Fibroblast of upper back skin (primary cell): ENCODE results near the gene BAHCC1.
A peak's percentile ranks its signal among the peaks of the same experiment; 100 is the strongest.

Source experiments
- DNase-seq: peaks from one replicate; pipeline ENCODE4 v3.0.0-alpha.2; 2013

BAHCC1 gene

DNA sequence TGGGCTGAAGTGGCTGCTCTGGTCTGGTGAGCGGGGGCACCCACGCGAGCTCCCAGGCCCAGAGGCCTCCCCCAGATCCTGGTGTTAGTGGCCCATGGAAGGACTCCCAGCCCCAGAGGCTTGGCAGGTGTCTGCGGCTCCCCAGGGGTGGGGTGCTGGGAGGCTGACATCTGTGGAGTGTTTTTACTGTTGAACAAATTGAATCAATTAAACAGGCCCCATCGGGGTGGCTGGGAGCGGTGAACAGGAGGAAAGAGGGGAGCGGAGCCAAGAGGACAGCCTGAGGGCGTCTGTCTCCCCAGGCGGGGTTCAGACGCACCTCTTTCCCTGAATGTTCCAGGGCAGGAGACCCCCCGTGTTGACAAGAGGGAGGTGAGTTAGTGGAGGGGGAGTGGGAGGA lies 87.4 kb downstream of the BAHCC1 start:
- no peak for DNase-seq

DNA sequence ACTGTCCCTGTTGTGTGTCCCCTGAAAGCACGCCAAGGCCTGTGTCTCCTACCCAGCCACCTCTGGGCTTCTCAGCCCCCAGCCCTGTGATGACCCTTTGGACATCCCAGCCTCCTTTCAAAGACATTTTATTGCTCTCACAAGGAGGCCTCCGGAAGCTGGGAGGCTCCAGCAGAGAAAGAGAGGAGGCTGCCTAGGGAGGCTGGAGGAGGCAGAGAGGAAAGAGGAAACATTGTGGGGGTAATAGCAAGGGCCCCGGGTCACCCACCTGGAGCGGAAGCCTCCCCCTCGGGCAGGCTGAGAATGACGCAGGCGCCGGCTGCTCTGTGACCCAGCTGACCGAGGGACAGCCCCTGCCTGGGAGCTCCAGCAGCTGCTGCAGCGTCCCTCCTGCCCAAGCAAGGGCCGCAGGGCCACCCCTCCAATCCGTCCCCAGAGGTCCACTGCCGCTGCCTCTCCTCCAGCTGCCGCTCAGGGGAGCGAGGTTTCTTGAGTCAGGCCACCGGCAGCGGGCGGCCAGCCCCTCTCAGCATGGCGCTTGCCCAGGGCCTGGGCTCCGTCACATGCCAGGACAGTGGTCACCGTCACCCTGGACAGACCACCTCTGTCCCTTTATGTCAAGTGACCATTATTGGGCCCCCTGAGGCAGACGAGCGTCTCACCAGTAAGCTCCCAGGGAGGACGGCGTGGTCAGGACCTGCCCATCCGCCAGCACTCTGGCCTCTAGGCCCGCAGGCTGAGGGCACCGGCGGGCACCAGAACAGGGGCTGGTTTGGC lies 88.0 kb downstream of the BAHCC1 start:
- DNase-seq, result no peak

DNA sequence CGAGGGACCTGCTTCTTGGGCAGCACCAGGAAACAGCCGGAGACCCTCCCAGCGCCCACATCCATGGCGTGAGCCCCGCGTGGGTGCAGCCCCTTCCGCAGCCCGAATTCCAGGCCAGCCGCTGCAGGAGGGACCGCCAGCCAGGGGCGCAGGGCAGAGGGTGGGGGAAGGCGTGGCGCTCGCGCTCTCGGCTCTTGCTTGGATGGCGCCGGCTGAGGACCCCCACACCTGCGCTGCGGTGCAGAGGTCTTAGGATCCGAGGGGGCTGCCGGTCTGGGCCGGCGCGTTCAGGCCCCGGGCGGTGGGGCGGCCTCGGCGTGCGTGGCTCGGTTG lies 88.6 kb downstream of the BAHCC1 start:
- no peak for DNase-seq

DNA sequence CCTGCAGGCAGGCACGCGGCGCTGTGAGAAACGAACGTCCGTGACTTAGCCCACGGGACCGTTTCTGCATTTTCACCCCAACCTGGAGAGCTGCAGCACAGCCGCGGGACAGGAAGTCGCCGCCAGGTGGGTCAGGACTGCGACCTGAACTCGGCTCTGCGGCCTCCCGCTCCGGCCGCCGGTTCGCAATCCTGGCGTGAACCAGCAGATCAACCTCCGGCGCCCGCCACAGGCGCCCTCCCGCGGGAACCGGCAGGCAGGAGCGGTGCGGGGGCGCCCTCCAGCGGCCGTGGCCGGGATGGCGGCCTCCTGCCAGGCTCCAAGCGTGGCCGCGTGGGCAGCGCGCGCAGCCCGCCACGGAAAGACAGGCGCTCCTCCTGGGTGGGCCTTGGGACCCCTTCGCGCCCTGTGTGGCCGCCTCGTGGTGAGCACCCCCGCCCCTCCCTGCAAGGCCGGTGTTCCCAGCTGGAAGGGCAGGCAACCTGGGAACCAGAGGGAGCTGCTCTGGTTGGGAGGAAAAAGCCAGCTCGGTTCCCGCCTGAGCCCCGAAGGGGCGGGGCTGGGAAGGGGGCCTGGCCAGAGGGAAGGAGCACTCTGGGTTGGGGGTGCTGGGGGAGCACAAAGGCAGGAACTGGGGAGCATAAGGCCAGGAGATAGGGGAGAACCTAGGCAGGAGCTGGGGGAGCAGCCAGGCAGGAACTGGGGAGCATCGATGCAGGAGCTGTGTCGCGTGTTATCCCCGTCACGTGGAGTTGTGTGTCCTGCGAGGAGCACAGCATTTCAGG lies 89.1 kb downstream of the BAHCC1 start:
- DNase-seq, result peak; percentile 71

DNA sequence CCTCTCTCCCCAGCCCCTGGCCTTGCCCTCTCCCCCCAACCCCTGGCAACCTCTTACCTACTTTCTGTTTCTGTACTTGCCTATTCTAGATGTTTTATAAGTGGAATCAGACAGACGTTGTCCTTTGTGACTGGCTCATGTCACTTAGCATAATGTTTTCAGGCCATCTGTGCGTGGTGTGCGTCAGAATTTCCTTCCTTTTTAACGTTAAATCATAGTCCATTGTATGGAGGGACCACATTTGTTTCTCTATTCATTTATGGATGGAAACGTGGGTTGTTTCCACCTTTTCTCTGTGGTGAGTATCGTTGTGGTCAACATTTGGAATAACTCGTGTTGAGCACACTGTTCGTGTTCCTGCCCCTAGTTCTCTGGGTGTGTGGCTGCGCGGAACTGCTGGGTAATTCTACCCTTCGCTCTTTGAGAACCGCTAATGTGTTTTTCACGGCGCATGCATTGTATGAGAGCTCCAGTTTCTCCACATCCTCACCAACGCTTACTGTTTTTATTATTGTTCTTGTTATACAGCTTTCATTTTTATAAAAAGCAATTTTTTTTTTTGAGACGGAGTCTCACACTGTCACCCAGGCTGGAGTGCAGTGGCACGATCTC lies 91.0 kb downstream of the BAHCC1 start:
- DNase-seq, result no peak

DNA sequence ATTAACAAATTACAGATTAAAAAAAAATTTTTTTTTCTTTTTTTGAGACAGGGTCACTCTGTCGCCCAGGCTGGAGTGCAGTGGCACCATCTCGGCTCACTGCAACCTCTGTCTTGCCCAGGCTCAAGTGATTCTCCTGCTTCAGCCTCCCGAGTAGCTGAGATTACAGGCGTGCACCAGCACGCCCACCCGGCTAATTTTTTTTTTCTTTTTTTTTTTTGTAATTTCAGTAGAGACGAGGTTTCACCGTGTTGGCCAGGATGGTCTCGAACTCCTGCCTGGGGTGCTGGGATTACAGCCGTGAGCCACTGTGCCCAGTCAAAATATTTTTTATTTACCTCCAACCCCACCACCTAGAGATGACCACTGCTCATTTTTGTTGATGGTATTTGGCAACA lies 91.8 kb downstream of the BAHCC1 start:
- no peak for DNase-seq

DNA sequence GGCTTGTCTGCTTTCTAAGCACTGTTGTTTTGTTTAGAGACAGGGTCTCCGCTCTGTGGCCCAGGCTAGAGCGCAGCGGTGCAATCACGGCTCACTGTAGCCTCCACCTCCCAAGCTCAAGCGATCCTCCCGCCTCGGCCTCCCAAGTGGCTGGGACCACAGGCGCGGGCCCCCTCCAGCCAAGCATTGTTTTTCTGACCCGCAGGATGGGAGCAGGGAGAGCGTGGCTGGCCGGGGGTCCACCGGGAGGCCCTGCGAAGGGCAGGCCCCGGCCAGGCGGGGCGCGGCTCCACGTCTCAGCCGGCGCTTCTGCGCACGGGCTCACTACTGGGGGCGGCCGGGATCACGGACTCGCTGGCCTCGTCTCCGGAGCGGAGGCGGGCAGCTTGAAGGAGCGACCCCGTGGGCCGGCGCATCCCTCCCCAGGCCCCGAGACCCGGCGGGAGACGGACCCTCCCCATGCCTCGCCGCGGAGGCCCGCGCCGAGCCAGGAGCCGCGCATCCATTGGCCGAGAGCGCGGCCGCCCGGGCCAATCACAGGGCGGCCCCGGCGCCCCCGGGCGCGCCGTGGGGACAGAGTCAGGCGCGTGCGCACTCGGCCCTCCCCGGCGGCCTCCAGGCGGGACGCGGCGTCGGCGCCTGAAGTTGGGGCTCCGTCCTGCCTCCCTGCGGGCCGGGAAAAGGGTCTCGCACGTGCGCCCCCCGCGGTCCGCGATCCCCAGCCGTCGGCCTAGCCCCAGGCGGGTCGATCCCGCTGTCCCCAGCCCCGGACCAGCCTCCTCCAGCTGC lies 92.4 kb downstream of the BAHCC1 start:
- peak; percentile 73 for DNase-seq

DNA sequence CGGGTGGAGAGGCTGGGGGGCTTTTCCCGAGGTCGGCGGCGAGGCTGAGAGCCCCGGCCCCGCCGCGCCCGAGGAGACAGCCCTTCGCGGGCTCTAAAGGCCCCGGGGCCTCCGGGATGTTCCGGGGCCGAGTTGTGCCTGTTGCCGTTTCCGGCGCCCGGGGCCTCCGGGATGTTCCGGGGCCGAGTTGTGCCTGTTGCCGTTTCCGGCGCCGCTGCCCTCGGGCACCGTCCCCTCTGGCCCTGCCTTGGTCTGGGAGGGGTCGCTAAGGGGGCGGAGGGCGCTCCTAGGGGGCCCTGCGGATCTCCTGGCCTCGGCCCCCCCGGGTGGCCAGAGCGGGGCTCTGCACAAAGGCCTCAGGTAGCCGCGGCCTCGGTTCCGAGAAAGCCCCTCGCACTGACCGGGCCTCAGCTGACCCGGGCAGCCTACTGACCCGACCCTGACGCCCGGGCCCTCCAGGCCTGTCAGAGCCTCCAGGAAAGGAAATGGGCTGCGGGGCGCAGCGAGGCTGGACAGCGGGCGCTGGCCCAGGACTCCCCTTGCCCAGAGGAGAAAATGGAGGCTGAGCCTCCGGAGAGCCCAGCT lies 93.1 kb downstream of the BAHCC1 start:
- DNase-seq, result no peak

DNA sequence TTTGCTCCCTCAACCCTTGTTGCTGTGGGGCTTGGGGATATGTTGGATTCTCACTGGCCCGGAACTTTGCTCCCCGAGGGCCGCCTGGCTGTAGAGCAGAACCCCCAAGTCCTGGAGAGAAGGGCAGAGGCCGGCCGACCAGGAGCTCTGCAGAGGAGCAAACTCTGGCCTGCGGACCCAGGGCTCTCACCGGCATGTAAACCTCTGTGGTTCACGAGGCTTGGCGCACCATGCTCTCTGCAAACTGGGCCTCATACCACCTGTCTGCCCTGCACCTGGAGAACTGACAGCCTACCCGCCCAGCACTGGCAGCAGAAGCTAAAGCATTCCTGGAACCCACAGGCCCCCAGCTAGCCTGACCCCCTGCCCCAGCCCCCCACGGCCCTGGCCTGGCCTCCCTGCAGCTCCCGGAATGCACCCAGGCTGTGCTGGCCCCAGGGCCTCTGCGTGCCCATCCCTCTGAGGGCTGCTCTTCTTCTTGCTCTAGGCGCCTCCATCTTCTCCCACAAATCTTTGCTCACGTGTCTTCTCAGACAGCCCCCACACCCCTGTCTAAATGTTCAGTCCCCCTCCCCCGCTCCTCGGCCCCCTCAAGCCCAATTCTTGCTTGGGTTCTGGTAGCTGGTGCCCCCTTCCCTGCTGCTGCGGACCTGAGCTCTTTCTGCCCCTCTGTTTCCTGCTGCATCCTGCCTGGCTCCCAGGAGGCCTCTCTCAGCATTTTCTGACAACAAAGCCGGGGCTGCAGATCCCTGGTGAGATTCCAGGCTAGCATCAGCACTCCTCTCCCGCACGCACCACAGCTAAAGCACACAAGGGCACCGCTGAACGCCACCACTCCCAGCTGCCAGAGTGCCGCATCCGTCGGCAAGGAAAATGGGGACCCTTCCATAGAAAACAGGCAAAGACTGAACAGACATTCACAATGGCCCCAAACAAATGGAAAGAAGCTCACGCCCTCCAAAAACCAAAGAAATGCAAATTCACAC lies 94.0 kb downstream of the BAHCC1 start:
- DNase-seq, result no peak

DNA sequence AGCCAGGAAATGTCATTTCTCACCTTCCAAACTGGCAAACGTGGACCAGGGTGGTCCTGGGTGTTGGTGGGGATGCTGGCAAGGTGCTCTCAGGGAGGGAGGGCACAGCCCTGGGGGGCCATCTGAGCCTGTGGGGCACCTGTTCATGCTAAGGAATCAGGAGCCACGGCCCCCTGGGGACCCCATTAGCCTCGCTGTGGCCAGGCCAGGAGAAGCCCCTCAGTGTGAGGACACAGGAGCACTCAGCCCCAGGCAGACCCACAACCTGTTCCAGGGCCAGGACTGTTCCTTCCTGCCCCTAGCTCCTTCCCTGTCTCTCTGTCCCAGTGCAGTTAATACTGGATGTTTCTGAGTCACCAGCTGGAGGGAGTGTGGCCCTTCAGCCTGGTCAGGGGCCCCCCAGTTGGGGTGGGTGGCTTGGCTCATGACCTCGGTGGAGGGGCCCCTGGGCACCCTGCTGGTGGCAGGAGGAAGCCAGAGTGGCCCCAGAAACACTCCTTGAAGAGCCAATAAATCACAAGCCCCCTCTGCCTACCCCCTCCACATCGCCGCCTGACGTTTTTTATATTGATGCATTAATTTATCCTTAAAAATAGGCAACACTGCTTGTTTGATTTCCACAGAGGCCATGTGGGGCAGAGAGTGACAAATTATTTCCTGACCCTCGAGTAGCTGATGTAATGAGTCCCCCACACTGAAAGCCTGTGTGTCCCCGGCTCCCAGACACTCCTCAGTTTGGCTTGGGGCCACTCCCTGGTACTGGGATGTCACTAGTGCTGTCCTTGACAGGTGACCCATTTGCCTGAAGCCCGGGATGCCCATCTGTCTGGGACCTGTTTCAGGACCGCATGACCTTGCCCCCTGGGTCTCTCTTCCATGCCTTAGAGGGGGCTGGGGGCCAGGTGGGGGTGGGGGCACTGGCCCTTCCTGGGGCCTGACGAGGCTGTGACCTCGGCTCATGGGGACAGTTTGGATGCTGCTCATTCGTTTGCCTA lies 95.0 kb downstream of the BAHCC1 start:
- DNase-seq, result no peak

DNA sequence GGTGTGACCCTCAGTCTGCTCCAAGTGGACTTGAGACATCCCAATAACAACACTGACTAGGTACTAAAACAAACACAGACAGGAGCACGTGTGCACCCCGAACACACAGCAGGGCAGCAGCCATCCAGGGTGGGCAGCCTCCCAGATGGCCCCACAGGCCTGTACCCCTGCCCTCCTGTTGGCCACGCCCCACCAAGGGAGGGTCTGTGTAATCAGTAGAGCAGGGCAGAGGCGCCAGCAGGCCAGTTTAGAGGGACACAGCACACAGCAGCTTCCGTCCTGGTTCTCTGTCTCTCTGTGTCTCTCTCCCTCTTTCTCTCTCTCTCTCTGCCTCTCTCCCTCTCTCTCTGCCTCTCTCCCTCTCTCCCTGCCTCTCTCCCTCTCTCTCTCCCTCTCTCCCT lies 95.9 kb downstream of the BAHCC1 start:
- no peak for DNase-seq

DNA sequence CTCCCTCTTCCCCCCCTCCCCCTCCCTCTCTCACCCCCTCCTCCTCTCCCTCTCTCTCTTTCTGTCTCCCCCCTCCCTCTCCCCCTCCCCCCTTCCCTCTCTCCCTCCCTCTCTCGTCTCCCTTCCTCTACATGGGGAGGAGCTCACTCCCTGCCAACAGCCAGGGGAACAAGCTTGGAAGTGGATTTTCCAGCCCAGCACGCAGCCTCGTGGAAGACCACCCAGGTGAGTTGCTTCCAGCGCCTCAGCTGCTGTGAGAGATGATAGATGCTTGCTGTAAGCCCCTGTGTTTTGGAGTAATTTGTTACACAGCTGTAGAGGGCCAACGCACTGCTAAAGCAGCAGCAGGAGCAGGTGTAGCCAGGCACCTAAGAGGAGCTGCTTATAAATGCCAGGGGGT lies 96.5 kb downstream of the BAHCC1 start:
- DNase-seq, result no peak

DNA sequence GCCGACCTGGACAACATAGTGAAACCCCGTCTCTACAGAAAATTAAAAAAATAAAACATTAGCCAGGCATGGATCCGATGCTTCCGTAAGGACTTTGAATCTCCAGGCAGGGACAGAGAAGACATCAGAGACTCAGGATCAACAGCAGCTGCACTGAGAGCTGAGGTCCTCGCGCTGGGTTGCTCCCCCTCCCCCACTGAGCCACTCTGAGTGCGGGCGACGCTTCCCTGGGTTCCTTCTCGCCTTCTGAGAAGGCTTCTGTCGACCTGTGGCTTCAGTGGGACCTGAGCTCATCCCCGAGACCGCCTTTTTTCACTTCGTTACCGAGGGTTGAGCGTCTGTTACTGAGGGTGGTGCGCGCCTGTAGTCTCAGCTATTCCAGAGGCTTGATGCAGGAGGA lies 96.9 kb downstream of the BAHCC1 start:
- DNase-seq, result no peak

DNA sequence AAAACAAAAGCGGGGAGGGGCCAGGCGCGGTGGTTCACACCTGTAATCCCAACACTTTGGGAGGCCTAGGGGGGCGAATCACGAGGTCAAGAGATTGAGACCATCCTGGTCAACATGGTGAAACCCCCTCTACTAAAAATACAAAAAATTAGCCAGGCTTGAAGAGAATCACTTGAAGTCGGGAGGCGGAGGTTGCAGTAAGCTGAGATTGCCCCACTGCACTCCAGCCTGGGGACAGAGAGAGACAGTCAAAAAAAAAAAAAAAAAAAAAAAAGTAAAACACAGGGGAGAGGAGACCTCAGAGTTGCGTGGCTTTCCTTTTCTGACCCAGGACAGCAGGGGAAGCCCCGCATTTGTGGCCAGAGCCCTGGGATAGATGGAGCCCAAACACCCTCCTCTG lies 97.4 kb downstream of the BAHCC1 start:
- no peak for DNase-seq

DNA sequence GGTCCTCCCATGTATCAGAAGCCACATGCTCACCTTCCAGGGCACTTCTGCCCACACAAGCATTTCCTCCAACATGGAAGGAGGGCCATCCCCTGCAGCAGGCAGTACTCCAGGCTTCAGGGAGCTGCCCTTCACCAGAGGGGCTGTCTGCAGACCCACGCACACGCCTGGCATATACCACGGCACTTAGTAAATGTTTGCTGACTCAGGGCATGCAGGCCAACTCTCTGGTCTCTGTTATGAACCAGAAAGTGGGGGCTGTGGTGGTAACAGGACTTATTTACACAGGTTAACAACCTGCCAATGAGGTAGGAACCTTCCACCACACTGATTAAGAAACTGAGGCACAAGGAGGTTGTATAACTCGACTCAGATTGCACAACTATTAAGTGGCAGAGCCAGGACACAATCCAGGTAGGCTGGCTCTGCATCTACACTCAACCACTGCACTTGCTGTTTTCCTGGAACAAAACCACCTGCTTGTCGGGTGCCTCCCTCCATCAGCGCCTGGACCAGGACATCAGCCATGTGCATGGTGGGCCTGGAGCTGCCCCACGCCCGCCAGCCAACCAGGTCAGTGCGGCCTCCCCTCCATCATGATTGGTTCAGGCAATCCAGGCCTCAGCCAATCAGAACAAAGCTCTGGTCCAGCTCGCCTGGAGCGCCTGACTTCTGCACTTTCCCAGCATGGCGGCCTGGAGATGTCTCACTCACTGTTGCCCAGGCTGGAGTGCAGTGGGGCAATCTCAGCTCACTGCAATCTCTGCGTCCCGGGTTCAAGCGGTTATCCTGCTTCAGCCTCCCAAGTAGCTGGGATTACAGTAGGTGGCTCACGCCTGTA lies 98.2 kb downstream of the BAHCC1 start:
- no peak for DNase-seq

DNA sequence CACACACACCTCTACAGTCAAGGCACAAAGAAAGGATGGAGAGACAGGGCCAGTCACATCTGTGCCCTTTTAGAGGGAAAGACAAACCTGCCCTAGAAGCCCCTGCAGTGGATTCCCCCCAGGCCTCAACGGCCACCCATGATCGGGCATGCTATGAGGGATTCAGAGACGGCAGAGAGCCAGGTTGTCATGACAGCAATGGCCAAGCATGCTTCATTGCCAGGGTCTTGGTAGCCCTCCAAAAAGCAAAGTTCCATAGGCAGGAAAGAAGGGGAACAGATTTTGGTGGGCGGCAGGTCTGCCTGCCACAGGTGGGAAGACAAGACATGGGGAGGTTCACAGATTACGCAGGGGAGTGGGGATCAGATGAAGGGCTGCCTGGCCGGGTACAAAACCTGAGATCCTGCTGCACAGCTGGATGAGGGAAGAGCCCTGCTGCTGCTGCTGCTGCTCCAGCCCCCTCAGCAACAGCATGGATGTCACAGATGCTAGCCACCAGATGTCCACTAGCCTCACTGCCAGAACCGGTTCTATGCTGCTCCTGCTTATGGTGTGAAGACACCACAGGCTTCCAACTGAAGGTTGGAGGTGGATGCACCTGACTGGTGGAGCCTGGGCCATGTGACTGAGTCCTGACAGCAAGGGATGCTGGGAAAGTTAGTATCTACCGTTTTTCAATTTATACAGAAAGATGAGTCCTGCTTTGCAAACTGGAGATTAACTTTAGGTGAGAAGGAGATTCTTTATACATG lies 99.5 kb downstream of the BAHCC1 start:
- no peak for DNase-seq

DNA sequence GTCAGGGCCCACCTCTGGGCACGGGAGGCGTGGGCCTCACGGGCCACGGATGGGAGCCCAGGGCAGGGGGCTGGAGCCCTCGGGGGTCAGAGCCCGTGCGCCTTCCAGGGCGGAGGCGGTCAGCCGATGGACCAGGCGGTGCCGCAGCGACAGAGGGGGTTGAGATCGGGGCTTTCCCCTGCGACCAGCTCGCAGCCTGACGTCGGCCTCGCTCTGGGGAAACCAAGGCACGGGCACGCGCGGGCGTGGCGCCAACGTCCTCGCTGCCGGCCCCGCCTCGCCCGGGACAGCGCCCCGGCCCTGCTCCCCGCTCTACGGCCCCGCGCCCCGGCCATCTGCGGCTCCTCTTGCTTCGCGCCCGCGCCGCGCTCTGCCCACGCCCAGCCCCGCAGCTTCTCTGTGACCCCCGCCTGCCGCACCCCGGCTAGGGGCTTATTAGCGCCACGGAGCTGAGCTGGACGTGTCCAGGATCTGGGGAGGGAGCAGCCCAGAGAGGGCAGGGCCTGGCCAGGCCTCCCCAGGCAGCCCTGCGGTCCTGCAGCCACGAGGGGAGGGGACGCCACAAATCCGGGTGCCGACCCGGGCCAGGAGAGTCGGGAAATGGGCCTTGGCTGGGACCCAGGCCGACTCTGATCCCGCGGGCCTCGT lies 103.8 kb downstream of the BAHCC1 start:
- no peak for DNase-seq

DNA sequence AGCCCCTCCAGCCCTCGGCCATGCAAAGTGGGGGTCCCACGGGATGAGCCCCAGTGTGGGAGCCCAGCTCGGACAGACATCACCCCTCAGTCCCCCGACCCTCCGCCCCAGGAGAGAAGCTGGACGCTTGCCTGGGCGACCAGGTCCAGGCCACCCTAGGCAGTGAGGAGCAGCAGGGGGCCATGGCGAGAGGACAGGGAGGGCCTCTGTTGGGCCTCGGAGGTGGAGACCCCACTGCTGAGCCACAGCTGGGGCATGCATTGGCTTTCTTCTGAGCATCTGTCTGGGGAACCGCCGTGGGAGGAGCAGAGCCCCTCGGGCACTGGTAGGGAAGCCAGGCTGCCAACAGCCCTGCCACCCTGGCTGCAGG lies 104.3 kb downstream of the BAHCC1 start:
- no peak for DNase-seq
